Cardiac fibroblast (primary cell): ENCODE measurements around the gene NEDD8.

Source experiments
- DNase-seq, 2 donors: peaks; one replicate each; pipeline versions ENCODE4 v3.0.0 to v3.0.0-alpha.2; 2010; ENCODE audit warnings: low read depth in 2 of 2
- H3K4me3 ChIP-seq, 2 donors: replicated peaks in 1 of 2; 1 replicate in 1 of 2; 2 replicates in 1 of 2; pipeline ENCODE4 v1.5.1; 2011; ENCODE audit warnings: low read depth in 2 of 2, low read length in 2 of 2, mild to moderate bottlenecking in 2 of 2, moderate library complexity in 1 of 2
- CTCF ChIP-seq: IDR thresholded peaks from one replicate; pipeline ENCODE4 v1.5.1; 2011; ENCODE audit warnings: low read depth, mild to moderate bottlenecking, low read length, inconsistent platforms

Gene NEDD8

GRCh38 chr14:24234095-24235005 lies 2.2 kb upstream of the NEDD8 start:
- no peak for TF ChIP-seq CTCF
- DNase-seq, result no peak
- H3K4me3 ChIP-seq, result no peak overlapping the region

- no peak for TF ChIP-seq CTCF
- DNase-seq, result no peak
- H3K4me3 ChIP-seq, result peak overlapping the region; percentile 80 to 85
Measured at GRCh38 chr14:24233538-24233866, 1.3 kb upstream of the NEDD8 start.

GRCh38 chr14:24232645-24233537 lies 724 bp upstream of the NEDD8 start, which contains the start of gene GMPR2:
Gene GMPR2 (plus strand): TSS chr14:24232929. CDS start chr14:24233254, 325 bp downstream.
- no peak for TF ChIP-seq CTCF
- DNase-seq, result peak in 1 of 2 donors; percentile 17
- peak within 1 kb of the TSS; percentile 80 to 85 for H3K4me3 ChIP-seq

- peak overlapping the region; percentile 80 to 85 for H3K4me3 ChIP-seq
- no peak for DNase-seq
- TF ChIP-seq CTCF, result no peak
Measured at GRCh38 chr14:24231263-24232120, 675 bp downstream of the NEDD8 start.

GRCh38 chr14:24228902-24229301 lies 3.3 kb downstream of the NEDD8 start:
- no peak overlapping the region for H3K4me3 ChIP-seq
- no peak for TF ChIP-seq CTCF
- no peak for DNase-seq

GRCh38 chr14:24226473-24226872 lies 5.7 kb downstream of the NEDD8 start:
- no peak overlapping the region for H3K4me3 ChIP-seq
- no peak for TF ChIP-seq CTCF
- no peak for DNase-seq
